Esophagus (tissue), 2 donors: ENCODE results near the gene THRB. TPM values are rescaled to one million over a fixed set of nuclear protein-coding genes. Genes with fewer than 3 reads are reported as not detected.

Experiments used
- H3K27ac ChIP-seq, 2 donors: one replicate each; pipeline ENCODE4 v1.5.1; 2013; ENCODE audit warnings: low read depth in 2 of 2, mild to moderate bottlenecking in 2 of 2, inconsistent platforms in 1 of 2, low read length in 1 of 2, moderate library complexity in 1 of 2
- H3K27me3 ChIP-seq, 2 donors: one replicate each; pipeline ENCODE4 v1.6.1; 2013; ENCODE audit warnings: low read length in 2 of 2, control low read depth in 1 of 2, mild to moderate bottlenecking in 1 of 2; ENCODE audit not compliant: insufficient read depth in 2 of 2, control insufficient read depth in 1 of 2
- H3K36me3 ChIP-seq, 2 donors: one replicate each; pipeline ENCODE4 v1.6.1; 2013; ENCODE audit warnings: low read length in 1 of 2; ENCODE audit not compliant: control insufficient read depth in 2 of 2, insufficient read depth in 2 of 2
- H3K4me1 ChIP-seq, 2 donors: one replicate each; pipeline ENCODE4 v1.6.1; 2013; ENCODE audit warnings: low read length in 1 of 2; ENCODE audit not compliant: control insufficient read depth in 2 of 2, insufficient read depth in 2 of 2
- H3K4me3 ChIP-seq, 2 donors: one replicate each; pipeline ENCODE4 v1.5.1; 2013; ENCODE audit warnings: low read length in 2 of 2, mild to moderate bottlenecking in 2 of 2, low read depth in 1 of 2, moderate library complexity in 1 of 2
- H3K9me3 ChIP-seq, 2 donors: one replicate each; pipeline ENCODE4 v1.6.1; 2013; ENCODE audit warnings: mild to moderate bottlenecking in 2 of 2, low read depth in 1 of 2, low read length in 1 of 2, moderate library complexity in 1 of 2; ENCODE audit not compliant: control insufficient read depth in 2 of 2, insufficient read depth in 1 of 2
- WGBS, 2 donors: extraction: QIAGEN DNeasy Blood & Tissue Kit; methylation state at CpG; one replicate each; pipeline ENCODE4 v1.1.7; 2013; 5-methylcytosine and 5-hydroxymethylcytosine counted together
- polyA plus RNA-seq, 2 donors: library from polyadenylated mRNA; stranded (reverse); fragments of 200-250 nt; gene quantifications; one replicate each; pipeline ENCODE4 v1.2.3, GENCODE V29; 2013
- donor health status: healthy with polysubstance abuse.
- donor health status: Bipolar disorder and iron deficiency.

THRB gene
- polyA plus RNA-seq, 2 donors = 1.4 to 2.5 TPM

DNA sequence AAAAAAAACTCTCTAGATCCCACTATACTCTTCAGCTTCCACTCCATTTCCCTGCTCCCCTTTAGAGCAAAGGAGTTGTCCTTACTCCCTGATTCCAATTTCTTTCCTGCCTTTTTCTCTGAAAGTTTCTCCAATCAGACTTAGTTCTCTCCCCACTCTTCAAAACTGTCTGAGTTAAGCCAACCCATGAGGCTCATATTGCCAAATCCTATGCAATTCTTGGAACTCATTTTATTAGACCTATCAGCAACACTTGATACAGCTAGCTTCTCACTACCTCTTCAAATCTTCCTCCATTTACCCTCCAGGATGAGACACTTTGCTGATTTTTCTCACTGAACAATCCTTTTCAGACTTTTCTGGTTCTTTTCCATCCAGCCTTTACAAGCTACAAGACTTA, 233.1 kb downstream of the THRB start:
- Histone ChIP-seq H3K27me3 (no peaks in the 10 kb centered on the region), H3K4me1 (no peaks in the 10 kb centered on the region), H3K27ac (no peak overlapping the region), H3K4me3 (no peak overlapping the region), H3K36me3 (no peaks in the 10 kb centered on the region), H3K9me3 (no peaks in the 10 kb centered on the region)

DNA sequence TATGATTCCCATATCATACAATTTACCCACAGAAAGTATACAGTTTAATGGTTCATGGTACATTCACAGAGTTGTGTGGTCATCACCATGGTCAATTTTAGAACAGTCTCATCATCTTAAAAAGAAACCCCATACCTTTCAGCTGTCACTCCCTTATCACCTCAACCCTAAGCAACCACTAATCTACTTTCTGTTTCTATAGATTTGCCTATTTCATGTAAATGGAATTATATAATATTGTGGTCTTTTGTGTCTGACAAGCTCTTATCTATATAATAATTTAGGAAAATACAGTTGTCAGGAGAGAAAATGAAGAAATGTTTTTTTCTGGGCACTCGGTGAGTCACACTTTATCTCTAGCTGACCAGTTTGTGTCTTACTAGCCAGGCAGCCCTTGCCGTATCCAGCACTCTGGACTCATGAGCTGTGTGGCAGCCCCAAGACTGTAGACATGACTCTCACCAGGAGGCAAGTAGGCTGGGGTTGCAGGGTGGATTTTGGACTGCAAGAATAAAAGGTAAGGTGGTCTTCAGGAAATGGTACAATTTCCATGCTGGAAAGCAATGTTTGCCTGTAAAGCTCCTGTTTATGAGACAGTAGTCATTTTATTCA, 234.6 kb downstream of the THRB start:
- H3K4me3 ChIP-seq = no peak overlapping the region
- no peaks in the 10 kb centered on the region for H3K36me3 ChIP-seq
- no peaks in the 10 kb centered on the region for H3K27me3 ChIP-seq
- no peak overlapping the region for H3K27ac ChIP-seq
- H3K9me3 ChIP-seq = no peaks in the 10 kb centered on the region
- H3K4me1 ChIP-seq = no peaks in the 10 kb centered on the region
- 78 to 90% methylated on average over 2 of the region's 2 CpGs for WGBS, 2 donors

DNA sequence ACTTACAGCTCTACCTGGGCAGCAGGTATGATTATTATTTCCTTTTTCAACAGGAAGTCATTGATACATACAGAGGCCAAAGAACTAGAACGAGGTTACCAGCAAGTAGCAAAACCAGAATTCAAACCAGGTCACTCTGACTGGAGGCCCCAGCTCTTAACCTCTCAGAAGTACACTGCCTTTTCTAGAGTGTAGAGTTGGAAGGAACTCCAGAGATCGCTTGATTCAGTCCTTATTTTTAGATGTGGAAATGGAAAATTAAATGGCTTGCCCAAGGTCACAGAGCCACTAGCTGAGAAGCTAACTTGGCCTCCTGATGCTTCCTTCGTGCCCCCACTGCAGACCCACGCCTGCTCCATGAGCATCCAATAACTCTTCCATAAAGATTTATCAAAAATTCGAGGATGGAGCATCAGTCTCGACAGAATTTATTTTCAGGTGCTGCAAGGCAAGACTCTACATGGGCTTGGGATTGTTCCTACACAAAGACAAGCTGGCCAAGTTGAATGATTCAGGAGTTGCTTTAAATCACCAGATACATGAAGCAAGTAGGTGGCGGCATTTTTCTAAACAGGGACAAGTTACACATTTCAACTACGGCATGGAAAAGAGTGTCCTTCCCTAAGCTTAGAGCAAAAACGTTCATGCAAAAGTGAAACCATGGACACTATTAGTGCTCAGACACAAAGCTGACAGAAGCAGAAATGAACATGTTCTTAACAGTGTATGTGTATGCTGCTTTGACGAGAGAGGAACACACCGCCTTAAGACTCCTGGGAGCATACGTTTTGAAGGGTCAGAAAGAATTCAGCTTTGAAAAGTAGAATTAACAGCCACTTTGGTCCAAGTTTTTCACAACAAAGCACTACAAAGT, 235.7 kb downstream of the THRB start:
- H3K4me1 ChIP-seq = no peaks in the 10 kb centered on the region
- WGBS, 2 donors = 65 to 76% methylated on average over 12 of the region's 12 CpGs
- no peak overlapping the region for H3K4me3 ChIP-seq
- H3K9me3 ChIP-seq = no peaks in the 10 kb centered on the region
- H3K27me3 ChIP-seq = no peaks in the 10 kb centered on the region
- H3K36me3 ChIP-seq = no peaks in the 10 kb centered on the region
- no peak overlapping the region for H3K27ac ChIP-seq

DNA sequence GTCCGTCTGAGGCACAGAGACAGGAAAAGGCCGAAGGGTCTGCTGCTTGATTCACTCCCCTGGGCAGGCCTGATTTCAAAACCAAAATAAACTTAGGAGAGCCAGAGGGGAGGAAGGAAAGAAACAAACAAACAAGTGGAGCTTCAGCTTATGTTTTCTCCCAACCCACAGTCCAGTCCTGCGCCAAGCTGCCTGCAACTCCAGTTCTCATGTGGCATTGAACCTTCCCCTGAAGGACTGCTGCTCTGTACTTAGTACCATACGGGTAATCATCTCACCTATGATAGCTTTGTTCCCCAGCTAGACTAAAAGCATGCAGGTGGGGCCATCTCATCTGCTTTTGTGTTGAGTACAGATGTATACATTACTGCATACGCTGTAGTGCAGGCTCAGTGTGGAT, 236.4 kb downstream of the THRB start:
- no peaks in the 10 kb centered on the region for H3K27me3 ChIP-seq
- 90 to 94% methylated on average over 5 of the region's 5 CpGs for WGBS, 2 donors
- no peak overlapping the region for H3K4me3 ChIP-seq
- no peaks in the 10 kb centered on the region for H3K9me3 ChIP-seq
- no peak overlapping the region for H3K27ac ChIP-seq
- H3K4me1 ChIP-seq = no peaks in the 10 kb centered on the region
- H3K36me3 ChIP-seq = no peaks in the 10 kb centered on the region

DNA sequence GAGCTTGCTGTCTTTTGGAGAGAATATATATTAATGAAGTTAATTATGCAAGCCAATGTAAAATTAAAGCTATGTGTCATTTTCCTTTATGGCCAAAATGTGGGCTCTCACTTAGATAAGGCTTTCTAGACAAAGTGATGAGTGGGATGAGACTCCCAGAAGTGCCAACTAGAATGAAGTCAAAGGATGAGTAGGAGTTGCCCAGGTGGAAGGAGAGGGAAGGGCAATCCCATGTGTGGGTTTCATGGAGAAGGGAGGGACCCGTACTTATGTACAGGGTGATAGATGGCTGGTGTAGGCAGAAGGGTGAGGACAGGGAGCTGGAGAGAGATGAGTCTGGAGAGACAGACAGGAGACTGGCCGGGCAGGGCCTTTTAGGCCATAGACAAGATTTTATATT, 239.2 kb downstream of the THRB start:
- H3K4me1 ChIP-seq = no peaks in the 10 kb centered on the region
- no peak overlapping the region for H3K4me3 ChIP-seq
- H3K27me3 ChIP-seq = no peaks in the 10 kb centered on the region
- no peaks in the 10 kb centered on the region for H3K36me3 ChIP-seq
- H3K9me3 ChIP-seq = no peaks in the 10 kb centered on the region
- 95 to 100% methylated on average over 2 of the region's 2 CpGs for WGBS, 2 donors
- H3K27ac ChIP-seq = no peak overlapping the region

DNA sequence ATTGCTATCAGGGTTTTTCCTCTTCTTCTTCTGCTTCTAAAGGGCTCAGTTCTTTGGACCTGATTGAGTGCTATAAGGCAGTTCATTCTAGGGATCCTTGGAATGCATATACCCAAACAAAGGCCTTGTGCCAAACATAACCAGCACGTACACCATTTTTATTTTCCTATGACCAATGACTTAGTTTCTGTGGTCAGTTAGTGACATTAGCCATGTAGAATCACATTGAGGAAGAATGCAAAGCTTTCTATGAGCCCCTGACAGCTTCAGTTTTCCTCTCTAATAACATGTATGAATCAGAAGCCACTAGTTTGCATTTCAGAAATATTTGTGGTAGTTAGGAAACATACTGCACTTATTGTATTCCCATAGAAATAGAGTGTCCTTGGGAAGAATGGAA, 240.0 kb downstream of the THRB start:
- Histone ChIP-seq H3K4me1 (no peaks in the 10 kb centered on the region), H3K9me3 (no peaks in the 10 kb centered on the region), H3K4me3 (no peak overlapping the region), H3K27me3 (no peaks in the 10 kb centered on the region), H3K27ac (no peak overlapping the region), H3K36me3 (no peaks in the 10 kb centered on the region)
- 66 to 74% methylated on average over 1 of the region's 1 CpG for WGBS, 2 donors

DNA sequence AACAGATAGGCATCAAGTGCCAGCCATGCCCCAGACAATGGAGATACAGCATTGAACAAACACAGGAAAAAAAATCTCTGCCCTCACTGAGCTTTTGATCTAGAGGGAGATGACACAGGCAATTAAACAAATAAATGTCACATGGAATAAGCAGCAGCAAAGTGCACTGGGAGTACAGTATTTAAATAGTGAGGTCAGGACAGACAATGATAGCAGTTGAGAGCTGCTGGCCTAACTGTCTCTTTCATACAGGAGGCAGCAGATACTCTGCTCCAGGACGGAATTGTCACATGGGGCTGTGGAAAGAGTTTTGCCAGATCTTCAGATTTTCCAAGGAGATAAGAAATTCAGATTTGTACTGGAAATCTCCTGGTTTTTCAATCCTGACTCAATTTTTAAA, 241.3 kb downstream of the THRB start:
- Histone ChIP-seq H3K36me3 (no peaks in the 10 kb centered on the region), H3K4me1 (no peaks in the 10 kb centered on the region), H3K27me3 (no peaks in the 10 kb centered on the region), H3K27ac (no peak overlapping the region), H3K9me3 (no peaks in the 10 kb centered on the region), H3K4me3 (no peak overlapping the region)
- 85 to 93% methylated on average over 1 of the region's 1 CpG for WGBS, 2 donors

DNA sequence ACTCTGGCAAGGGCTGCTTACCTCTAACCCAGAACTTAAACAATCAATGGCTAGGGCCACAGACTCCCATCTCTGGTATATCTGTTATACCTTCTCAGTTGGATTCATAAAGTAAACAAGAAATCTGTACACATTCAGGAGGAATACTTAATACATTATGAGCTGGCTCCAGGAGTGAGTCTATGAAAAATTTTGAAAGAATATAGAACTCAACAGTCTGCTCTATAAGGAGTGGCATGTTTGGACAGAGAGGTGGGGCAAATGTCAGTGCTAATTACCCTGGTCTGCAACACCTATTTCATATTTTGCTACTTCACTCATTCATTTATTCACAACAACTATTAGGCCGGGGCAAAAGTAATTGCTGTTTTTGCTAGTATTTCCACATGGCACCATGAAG, 245.1 kb downstream of the THRB start:
- Histone ChIP-seq H3K4me3 (no peak overlapping the region), H3K4me1 (no peaks in the 10 kb centered on the region)
- WGBS, 2 donors = 88 to 97% methylated on average over 1 of the region's 1 CpG

DNA sequence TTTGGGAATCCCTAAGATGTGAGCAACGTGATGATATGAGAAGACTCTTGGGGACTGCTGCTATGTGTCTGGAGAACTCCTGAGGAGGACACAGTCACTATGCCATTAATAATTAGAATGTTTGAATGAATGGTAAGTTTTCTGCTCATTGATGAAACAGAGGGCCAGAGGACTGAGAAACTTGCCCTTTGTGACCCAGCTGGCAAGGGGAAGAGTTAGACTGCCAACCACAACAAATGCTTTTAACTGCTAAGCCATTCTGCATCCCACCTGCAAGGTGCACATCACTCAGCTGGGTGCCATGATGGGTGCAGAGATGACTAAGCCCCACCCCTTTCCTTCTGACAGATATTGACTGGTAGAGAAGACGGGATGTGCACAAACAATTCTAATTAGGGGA, 249.6 kb downstream of the THRB start:
- no peak overlapping the region for H3K4me3 ChIP-seq
- no peaks in the 10 kb centered on the region for H3K27me3 ChIP-seq
- no peaks in the 10 kb centered on the region for H3K36me3 ChIP-seq
- peaks cover 4 to 6% of the 10 kb centered on the region in 2 donors for H3K4me1 ChIP-seq
- no peak overlapping the region for H3K27ac ChIP-seq
- no peaks in the 10 kb centered on the region for H3K9me3 ChIP-seq
- WGBS, 2 donors = 83 to 85% methylated on average over 2 of the region's 2 CpGs

More for the DNA sequence above, 245.1 kb downstream of the THRB start:
- Histone ChIP-seq H3K36me3 (no peaks in the 10 kb centered on the region), H3K9me3 (no peaks in the 10 kb centered on the region), H3K27ac (no peak overlapping the region), H3K27me3 (no peaks in the 10 kb centered on the region)

DNA sequence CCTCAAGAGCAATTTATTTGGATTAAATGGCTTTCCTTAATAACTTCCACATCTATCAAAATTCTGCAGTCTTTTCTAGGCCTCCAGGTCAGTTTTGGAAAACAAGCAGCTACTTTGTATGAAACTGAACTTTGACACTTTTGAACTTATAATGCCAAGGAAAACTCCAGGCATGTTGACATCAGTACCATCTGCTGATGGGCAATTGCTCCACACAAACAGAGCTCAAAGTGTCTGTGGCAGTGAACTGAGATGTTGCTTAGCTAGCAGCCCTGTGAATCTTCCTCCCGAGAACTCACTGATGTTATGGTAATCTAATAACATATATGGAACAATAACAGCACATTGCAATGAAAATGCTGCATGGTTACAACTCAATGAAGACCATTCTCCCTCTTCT, 250.2 kb downstream of the THRB start:
- no peaks in the 10 kb centered on the region for H3K9me3 ChIP-seq
- no peaks in the 10 kb centered on the region for H3K27me3 ChIP-seq
- H3K4me3 ChIP-seq = no peak overlapping the region
- H3K4me1 ChIP-seq = peaks cover 4 to 6% of the 10 kb centered on the region in 2 donors
- no peak overlapping the region for H3K27ac ChIP-seq
- H3K36me3 ChIP-seq = no peaks in the 10 kb centered on the region
- WGBS, 2 donors = 86 to 95% methylated on average over 1 of the region's 1 CpG
